HCT116 (cell line): ENCODE measurements around the gene DDR2. TPM values are rescaled to one million over a fixed set of nuclear protein-coding genes. Genes with fewer than 3 reads are reported as not detected.

Source experiments
- ATAC-seq: fragments of 200-7000 bp; cut with Tn5 transposase; 2 replicates; pipeline ENCODE4 v1.9.1; 2020; ENCODE audit warnings: mild to moderate bottlenecking, moderate library complexity
- BruUV-seq: library from RNA; stranded (reverse); fragments of 400-500 nt; replicated peaks from 2 replicates; lab custom pipeline; 2021; lab: Mats Ljungman, UMichigan
- CTCF ChIA-PET: fragments of 300-600 bp; sonication (Branson Sonifier 250); formaldehyde crosslinking; loops from one replicate; lab custom pipeline; 2021; ENCODE audit warnings: antibody characterized with exemption; lab: Charles Lee
- POLR2A ChIA-PET: fragments of 300-600, 350-600 bp; sonication (Branson Sonifier 250); formaldehyde crosslinking; loops from one replicate; lab custom pipeline; 2021; ENCODE audit warnings: antibody characterized with exemption; lab: Charles Lee
- RAD21 ChIA-PET, 2 experiments: fragments of 300-600 bp; sonication (Branson Sonifier 250); formaldehyde crosslinking; loops; one replicate each; lab custom pipeline; 2023; ENCODE audit warnings: low total read pairs in 2 of 2; ENCODE audit not compliant: uncharacterized antibody in 2 of 2, unreplicated experiment in 2 of 2, low non-redundant PET in 1 of 2; lab: Charles Lee
- DNase-seq: peaks from one replicate; pipeline ENCODE4 v3.0.0-alpha.2; 2010; ENCODE audit warnings: low read depth, low spot score
- H2AFZ ChIP-seq: fragments of 200-600 bp; shearing (Covaris generic), sonication (generic); 2 replicates; pipeline ENCODE4 v1.6.1; 2017; ENCODE audit warnings: low read depth, mixed run types, mixed read lengths, antibody characterized with exemption, low read length; ENCODE audit not compliant: poor library complexity, severe bottlenecking
- H3K27ac ChIP-seq: 2 replicates; pipeline ENCODE4 v1.5.1; 2012; ENCODE audit warnings: low read depth, low read length
- H3K27me3 ChIP-seq: fragments of 200-600 bp; sonication (generic); 2 replicates; pipeline ENCODE4 v1.6.1; 2016; ENCODE audit warnings: mixed run types, low read length, mixed read lengths; ENCODE audit not compliant: insufficient read depth
- H3K36me3 ChIP-seq, 2 experiments: fragments of 200-500 bp in 1 of 2; fragments of 200-600 bp in 1 of 2; sonication (Bioruptor generic) in 1 of 2; sonication (generic) in 1 of 2; 2 replicates each; pipeline versions ENCODE4 v1.5.1 to v1.6.1; 2014 to 2016; ENCODE audit warnings: low read length in 2 of 2, inconsistent platforms in 1 of 2, mixed read lengths in 1 of 2, mixed run types in 1 of 2; ENCODE audit not compliant: insufficient read depth in 2 of 2, control insufficient read depth in 1 of 2
- H3K4me1 ChIP-seq, 2 experiments: fragments of 200-600 bp in 1 of 2; sonication (generic) in 1 of 2; 2 replicates each; pipeline versions ENCODE4 v1.5.1 to v1.6.1; 2012 to 2017; ENCODE audit warnings: low read length in 2 of 2, inconsistent platforms in 1 of 2, mild to moderate bottlenecking in 1 of 2, mixed read lengths in 1 of 2, mixed run types in 1 of 2, moderate library complexity in 1 of 2; ENCODE audit not compliant: insufficient read depth in 2 of 2, control insufficient read depth in 1 of 2
- H3K4me2 ChIP-seq: fragments of 200-600 bp; sonication (generic); 2 replicates; pipeline ENCODE4 v1.6.1; 2017; ENCODE audit warnings: mixed run types, low read length, mixed read lengths
- H3K4me3 ChIP-seq, 2 experiments: fragments of 200-600 bp in 1 of 2; sonication (generic) in 1 of 2; replicated peaks in 1 of 2; 2 replicates each; pipeline ENCODE4 v1.5.1; 2011 to 2016; ENCODE audit warnings: low read length in 2 of 2, control low read depth in 1 of 2, low read depth in 1 of 2, mild to moderate bottlenecking in 1 of 2, mixed read lengths in 1 of 2, mixed run types in 1 of 2
- H3K79me2 ChIP-seq: fragments of 200-600 bp; sonication (generic); 2 replicates; pipeline ENCODE4 v1.6.1; 2017; ENCODE audit warnings: mild to moderate bottlenecking, mixed run types, low read length, moderate library complexity, mixed read lengths; ENCODE audit not compliant: insufficient read depth
- H3K9ac ChIP-seq: fragments of 200-600 bp; sonication (generic); 2 replicates; pipeline ENCODE4 v1.6.1; 2016; ENCODE audit warnings: low read length, mixed read lengths
- H3K9me2 ChIP-seq: fragments of 200-600 bp; sonication (generic), shearing (Covaris generic); 2 replicates; pipeline ENCODE4 v1.6.1; 2017; ENCODE audit warnings: mixed run types, mild to moderate bottlenecking, moderate library complexity; ENCODE audit not compliant: insufficient read depth
- H3K9me3 ChIP-seq, 2 experiments: fragments of 200-500 bp in 1 of 2; fragments of 200-600 bp in 1 of 2; sonication (Bioruptor generic) in 1 of 2; sonication (generic) in 1 of 2; 2 replicates each; pipeline ENCODE4 v1.6.1; 2014 to 2017; ENCODE audit warnings: low read length in 2 of 2, mixed read lengths in 2 of 2, inconsistent platforms in 1 of 2, low read depth in 1 of 2, mild to moderate bottlenecking in 1 of 2, mixed run types in 1 of 2, moderate library complexity in 1 of 2; ENCODE audit not compliant: control insufficient read depth in 1 of 2, insufficient read depth in 1 of 2
- H4K20me1 ChIP-seq: fragments of 200-600 bp; sonication (generic), shearing (Covaris generic); 2 replicates; pipeline ENCODE4 v1.6.1; 2017; ENCODE audit warnings: mixed run types, mild to moderate bottlenecking, moderate library complexity; ENCODE audit not compliant: insufficient read depth
- ATF3 ChIP-seq: IDR thresholded peaks from 2 replicates; pipeline ENCODE4 v1.6.1; 2012
- CEBPB ChIP-seq: IDR thresholded peaks from 2 replicates; pipeline ENCODE4 v1.6.1; 2012; ENCODE audit warnings: low read depth
- CTCF ChIP-seq, 3 experiments: fragments of 200-600 bp in 1 of 3; sonication (generic) in 1 of 3; IDR thresholded peaks in 2 of 3; conservative IDR thresholded peaks in 1 of 3; 2 replicates each; pipeline ENCODE4 v1.5.1; 2012 to 2017; ENCODE audit warnings: low read depth in 2 of 3, low read length in 2 of 3, antibody characterized with exemption in 1 of 3, borderline replicate concordance in 1 of 3, control low read depth in 1 of 3, mild to moderate bottlenecking in 1 of 3, mixed read lengths in 1 of 3, mixed run types in 1 of 3, moderate library complexity in 1 of 3; ENCODE audit not compliant: insufficient read depth in 1 of 3
- EGR1 ChIP-seq: IDR thresholded peaks from 2 replicates; pipeline ENCODE4 v1.6.1; 2012; ENCODE audit warnings: low read depth
- EZH2phosphoT487 ChIP-seq: fragments of 200-600 bp; IDR thresholded peaks from 2 replicates; pipeline ENCODE4 v1.6.1; 2018; ENCODE audit warnings: antibody characterized with exemption, borderline replicate concordance
- FOSL1 ChIP-seq: IDR thresholded peaks from 2 replicates; pipeline ENCODE4 v1.6.1; 2012; ENCODE audit warnings: low read depth
- JUND ChIP-seq: IDR thresholded peaks from 2 replicates; pipeline ENCODE4 v1.6.1; 2012
- MAX ChIP-seq: IDR thresholded peaks from 2 replicates; pipeline ENCODE4 v1.6.1; 2012
- POLR2A ChIP-seq: IDR thresholded peaks from 2 replicates; pipeline ENCODE4 v1.7.0; 2011; ENCODE audit warnings: borderline replicate concordance; ENCODE audit not compliant: insufficient read depth, insufficient read length; ENCODE audit errors: extremely low read depth
- POLR2AphosphoS5 ChIP-seq: IDR thresholded peaks from 2 replicates; pipeline ENCODE4 v1.6.1; 2011; ENCODE audit warnings: mild to moderate bottlenecking, low read depth, low read length, moderate library complexity
- SIN3A ChIP-seq: IDR thresholded peaks from 2 replicates; pipeline ENCODE4 v1.6.1; 2012; ENCODE audit warnings: low read depth
- SP1 ChIP-seq: IDR thresholded peaks from 2 replicates; pipeline ENCODE4 v1.6.1; 2012; ENCODE audit warnings: low read depth
- TCF7L2 ChIP-seq: IDR thresholded peaks from 2 replicates; pipeline ENCODE4 v1.7.0; 2011; ENCODE audit warnings: borderline replicate concordance, inconsistent platforms; ENCODE audit not compliant: insufficient read depth, insufficient read length; ENCODE audit errors: extremely low read depth
- ZFX ChIP-seq: fragments of 450-650 bp; IDR thresholded peaks from 2 replicates; pipeline ENCODE4 v1.6.1; 2017
- ZNF274 ChIP-seq: fragments of 200-500 bp; sonication (Bioruptor generic); IDR thresholded peaks from 2 replicates; pipeline ENCODE4 v1.6.1; 2014; ENCODE audit warnings: mild to moderate bottlenecking, low read depth, low read length, inconsistent platforms
- intact Hi-C: fragments of 100-400 bp; cut with micrococcal nuclease; formaldehyde crosslinking; loops from 2 replicates; pipeline ENCODE4 v1.10.0; 2022
- total RNA-seq: library from RNA; stranded (reverse); gene quantifications from one replicate; pipeline ENCODE4 v1.2.1, GENCODE V29; 2021; ENCODE audit not compliant: unreplicated experiment
- TF ChIP-seq, protein P1 (sequence below): IDR thresholded peaks from 2 replicates; pipeline ENCODE4 v1.6.1; 2011; ENCODE audit warnings: mild to moderate bottlenecking, low read length, moderate library complexity; ENCODE audit not compliant: insufficient replicate concordance; ENCODE audit errors: extremely low read depth

The DDR2 gene
- total RNA-seq, 1 experiment from 2014 or later: 0.84 TPM

DNA sequence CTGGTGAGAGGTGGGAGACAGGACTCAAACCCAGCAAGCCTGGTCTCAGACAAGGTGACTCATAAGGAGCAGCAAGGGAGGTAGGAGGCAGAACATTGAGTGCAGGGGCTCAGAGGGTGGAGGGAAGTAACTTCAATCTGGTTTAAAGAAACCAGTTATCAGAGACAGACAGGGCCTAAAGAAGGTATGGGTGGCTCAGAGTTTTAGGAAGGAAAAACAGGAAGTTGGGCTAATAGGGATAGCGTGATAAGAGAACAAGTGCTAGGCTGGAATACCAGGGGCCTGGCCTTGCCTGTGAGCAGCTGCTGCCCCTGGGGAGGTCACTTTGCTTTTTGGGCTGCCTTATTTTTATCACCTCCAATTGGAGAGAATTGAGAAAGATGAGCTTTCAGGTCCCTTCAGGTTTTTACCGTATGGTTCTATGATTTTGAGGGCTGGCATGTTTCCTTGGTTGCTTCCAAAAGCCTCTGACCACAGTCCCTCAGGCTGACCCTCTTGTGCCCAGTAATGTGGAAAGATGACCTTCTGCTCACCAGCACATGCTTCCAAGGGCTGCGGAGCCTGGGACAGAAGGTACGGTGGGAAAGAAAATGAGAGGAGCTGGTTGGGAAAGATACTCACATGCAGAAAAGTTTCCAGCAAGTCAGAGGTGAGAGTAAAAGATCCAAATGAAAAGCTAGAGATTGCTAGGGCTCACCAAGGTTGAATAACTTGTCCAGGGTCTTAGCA lies 77.0 kb downstream of the DDR2 start:
- H3K9me2 ChIP-seq: no peaks in the 10 kb centered on the region
- no peak for DNase-seq
- TF ChIP-seq CTCF (IDR thresholded peaks at IDR 0.05 in 2 of 3, conservative IDR thresholded peaks at IDR 0.05 in 1 of 3; ENCODE audit: borderline replicate concordance in 1 of 3, insufficient read depth in 1 of 3, low read depth in 2 of 3, low read length in 2 of 3) (no peak), POLR2A (no peak), SIN3A (no peak), ZFX (no peak), CEBPB (no peak), ZNF274 (no peak), SP1 (no peak), MAX (no peak), EZH2phosphoT487 (no peak), TCF7L2 (no peak), JUND (no peak), FOSL1 (no peak), EGR1 (no peak), ATF3 (no peak), POLR2AphosphoS5 (no peak)
- TF ChIP-seq, protein P1, sequence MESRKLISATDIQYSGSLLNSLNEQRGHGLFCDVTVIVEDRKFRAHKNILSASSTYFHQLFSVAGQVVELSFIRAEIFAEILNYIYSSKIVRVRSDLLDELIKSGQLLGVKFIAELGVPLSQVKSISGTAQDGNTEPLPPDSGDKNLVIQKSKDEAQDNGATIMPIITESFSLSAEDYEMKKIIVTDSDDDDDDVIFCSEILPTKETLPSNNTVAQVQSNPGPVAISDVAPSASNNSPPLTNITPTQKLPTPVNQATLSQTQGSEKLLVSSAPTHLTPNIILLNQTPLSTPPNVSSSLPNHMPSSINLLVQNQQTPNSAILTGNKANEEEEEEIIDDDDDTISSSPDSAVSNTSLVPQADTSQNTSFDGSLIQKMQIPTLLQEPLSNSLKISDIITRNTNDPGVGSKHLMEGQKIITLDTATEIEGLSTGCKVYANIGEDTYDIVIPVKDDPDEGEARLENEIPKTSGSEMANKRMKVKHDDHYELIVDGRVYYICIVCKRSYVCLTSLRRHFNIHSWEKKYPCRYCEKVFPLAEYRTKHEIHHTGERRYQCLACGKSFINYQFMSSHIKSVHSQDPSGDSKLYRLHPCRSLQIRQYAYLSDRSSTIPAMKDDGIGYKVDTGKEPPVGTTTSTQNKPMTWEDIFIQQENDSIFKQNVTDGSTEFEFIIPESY: no peak
- TF ChIP-seq, all 23 proteins: peak for 0
- no peaks in the 10 kb centered on the region for H3K9me3 ChIP-seq
- no peak overlapping the region for H3K4me3 ChIP-seq
- no TSS peak for BruUV-seq
- no peaks in the 10 kb centered on the region for H3K36me3 ChIP-seq
- H3K27me3 ChIP-seq: no peaks in the 10 kb centered on the region
- POLR2A ChIA-PET: no interaction called here
- no peak overlapping the region for H3K27ac ChIP-seq
- H3K79me2 ChIP-seq: no peaks in the 10 kb centered on the region
- H3K4me2 ChIP-seq: no peak overlapping the region
- RAD21 ChIA-PET: no interaction called here
- H4K20me1 ChIP-seq: no peaks in the 10 kb centered on the region
- H3K9ac ChIP-seq: no peak overlapping the region
- H3K4me1 ChIP-seq: no peaks in the 10 kb centered on the region
- H2AFZ ChIP-seq: no peak overlapping the region
- CTCF ChIA-PET: no interaction called here
- intact Hi-C loops: no loop called here
- no peak for ATAC-seq
